ENCODE data around the gene FRMD4A.

The FRMD4A gene

GRCh38 chr10:13822490-13822889 is 508.2 kb downstream of the FRMD4A start:
- DNase-seq (ENCODE audit: low read depth in 1 of 2, low spot score in 1 of 2): no peak
- Histone ChIP-seq H3K4me3 (replicated peaks; ENCODE audit: insufficient read depth, low read length) (no peak overlapping the region), H3K27ac (replicated peaks) (no peak overlapping the region), H3K27me3 (ENCODE audit: insufficient read depth, poor library complexity, severe bottlenecking) (no peaks in the 10 kb centered on the region)
- TF ChIP-seq, protein P1, sequence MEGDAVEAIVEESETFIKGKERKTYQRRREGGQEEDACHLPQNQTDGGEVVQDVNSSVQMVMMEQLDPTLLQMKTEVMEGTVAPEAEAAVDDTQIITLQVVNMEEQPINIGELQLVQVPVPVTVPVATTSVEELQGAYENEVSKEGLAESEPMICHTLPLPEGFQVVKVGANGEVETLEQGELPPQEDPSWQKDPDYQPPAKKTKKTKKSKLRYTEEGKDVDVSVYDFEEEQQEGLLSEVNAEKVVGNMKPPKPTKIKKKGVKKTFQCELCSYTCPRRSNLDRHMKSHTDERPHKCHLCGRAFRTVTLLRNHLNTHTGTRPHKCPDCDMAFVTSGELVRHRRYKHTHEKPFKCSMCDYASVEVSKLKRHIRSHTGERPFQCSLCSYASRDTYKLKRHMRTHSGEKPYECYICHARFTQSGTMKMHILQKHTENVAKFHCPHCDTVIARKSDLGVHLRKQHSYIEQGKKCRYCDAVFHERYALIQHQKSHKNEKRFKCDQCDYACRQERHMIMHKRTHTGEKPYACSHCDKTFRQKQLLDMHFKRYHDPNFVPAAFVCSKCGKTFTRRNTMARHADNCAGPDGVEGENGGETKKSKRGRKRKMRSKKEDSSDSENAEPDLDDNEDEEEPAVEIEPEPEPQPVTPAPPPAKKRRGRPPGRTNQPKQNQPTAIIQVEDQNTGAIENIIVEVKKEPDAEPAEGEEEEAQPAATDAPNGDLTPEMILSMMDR (IDR thresholded peaks at IDR 0.05; ENCODE audit: insufficient read depth, low read length): no peak
- TF ChIP-seq SPI1 (IDR thresholded peaks at IDR 0.05; ENCODE audit: borderline replicate concordance, low read depth): no peak
- no peak for TF ChIP-seq GABPA (IDR thresholded peaks at IDR 0.05; ENCODE audit: low read depth)
- TF ChIP-seq REST (IDR thresholded peaks at IDR 0.05; ENCODE audit: insufficient replicate concordance, low read depth): no peak

DNA sequence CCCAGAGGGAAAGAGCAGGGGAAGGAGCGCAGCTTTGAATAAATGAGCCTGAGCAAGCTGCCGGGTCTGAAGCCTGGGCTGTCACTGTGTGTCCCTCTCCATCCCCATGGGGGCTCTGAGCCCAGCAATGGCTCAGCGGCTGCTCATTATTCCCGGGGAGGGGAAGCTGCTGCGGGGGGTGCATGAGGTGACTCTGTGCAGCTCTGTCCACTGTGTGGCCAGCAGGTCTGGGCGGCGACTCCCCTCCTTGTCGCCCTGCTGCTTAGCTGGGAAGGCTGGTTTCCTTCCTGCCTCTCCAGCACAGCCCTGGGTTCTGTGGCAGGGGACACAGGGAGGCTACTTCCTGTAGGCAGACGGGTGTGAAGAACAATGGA is 509.8 kb downstream of the FRMD4A start:
- no peaks in the 10 kb centered on the region for H3K27me3 ChIP-seq (ENCODE audit: insufficient read depth, poor library complexity, severe bottlenecking)
- H3K4me3 ChIP-seq (replicated peaks; ENCODE audit: insufficient read depth, low read length): no peak overlapping the region
- TF ChIP-seq, protein P1 (IDR thresholded peaks at IDR 0.05; ENCODE audit: insufficient read depth, low read length): no peak
- TF ChIP-seq SPI1 (IDR thresholded peaks at IDR 0.05; ENCODE audit: borderline replicate concordance, low read depth): no peak
- no peak for TF ChIP-seq GABPA (IDR thresholded peaks at IDR 0.05; ENCODE audit: low read depth)
- no peak for TF ChIP-seq POLR2AphosphoS5 (IDR thresholded peaks at IDR 0.05; ENCODE audit: low read depth)
- no peak for TF ChIP-seq REST (IDR thresholded peaks at IDR 0.05; ENCODE audit: insufficient replicate concordance, low read depth)
- H3K27ac ChIP-seq (replicated peaks): no peak overlapping the region
- DNase-seq (ENCODE audit: low read depth in 1 of 2, low spot score in 1 of 2): no peak

DNA sequence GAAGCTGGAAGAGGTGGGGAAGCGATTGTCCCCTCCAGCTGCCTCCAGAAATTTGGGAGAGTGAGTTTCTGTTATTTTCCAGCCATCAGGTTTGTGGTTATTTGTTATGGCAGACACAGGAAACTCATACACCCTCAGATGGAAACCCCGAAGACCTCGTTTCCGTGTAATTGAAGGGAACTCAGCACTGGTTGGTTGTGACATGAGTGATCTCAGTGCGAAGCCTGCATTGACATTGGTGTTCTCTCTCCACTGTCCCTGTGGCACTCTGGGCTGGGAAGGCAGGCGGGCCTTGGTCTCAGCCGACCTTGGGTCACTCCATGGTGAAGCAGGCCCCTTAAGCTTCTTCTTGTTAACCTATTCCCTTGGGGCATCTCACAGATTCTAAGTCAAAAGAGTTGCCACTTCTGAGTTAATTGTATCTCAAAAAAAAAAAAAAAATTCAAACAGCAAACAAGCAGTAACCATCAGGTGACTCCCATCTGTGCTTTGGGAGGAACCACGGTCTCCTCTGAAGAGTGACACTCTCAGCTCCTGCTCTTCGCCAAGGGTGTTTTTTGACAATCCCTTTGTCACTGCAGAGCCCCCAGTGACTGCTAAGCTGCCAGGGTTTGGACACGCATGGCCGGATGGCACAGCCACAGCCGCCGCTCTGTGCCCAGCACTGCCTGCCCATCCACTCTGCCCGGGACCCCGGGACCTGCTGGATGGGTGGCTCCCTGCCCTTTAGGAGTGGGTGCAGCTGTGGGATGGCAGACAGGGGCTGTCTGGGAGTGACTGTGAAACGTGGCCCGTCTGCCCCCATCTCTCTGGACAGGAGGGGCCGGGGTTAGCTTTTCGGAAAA is 510.4 kb downstream of the FRMD4A start:
- Histone ChIP-seq H3K4me3 (replicated peaks; ENCODE audit: insufficient read depth, low read length) (no peak overlapping the region), H3K27me3 (ENCODE audit: insufficient read depth, poor library complexity, severe bottlenecking) (no peaks in the 10 kb centered on the region), H3K27ac (replicated peaks) (no peak overlapping the region)
- no peak for DNase-seq (ENCODE audit: low read depth in 1 of 2, low spot score in 1 of 2)
- no peak for TF ChIP-seq GABPA (IDR thresholded peaks at IDR 0.05; ENCODE audit: low read depth)
- no peak for TF ChIP-seq POLR2AphosphoS5 (IDR thresholded peaks at IDR 0.05; ENCODE audit: low read depth)
- no peak for TF ChIP-seq SPI1 (IDR thresholded peaks at IDR 0.05; ENCODE audit: borderline replicate concordance, low read depth)
- TF ChIP-seq, protein P1 (IDR thresholded peaks at IDR 0.05; ENCODE audit: insufficient read depth, low read length): no peak
- TF ChIP-seq REST (IDR thresholded peaks at IDR 0.05; ENCODE audit: insufficient replicate concordance, low read depth): no peak

Measured in HL-60 (cell line).